ENCODE results near the gene MPC2.
"Not testable (repeated sequence)": the region's sequence is repeated elsewhere in the genome, so short reads cannot be mapped to it uniquely, and the experiment has no call there.

The MPC2 gene

GRCh38 chr1:167935216-167936067 lies 1.4 kb downstream of the MPC2 start:
- Histone ChIP-seq H3K9me3 (ENCODE audit: control insufficient read depth, low read length) (no peaks in the 10 kb centered on the region), H3K4me3 (ENCODE audit: insufficient read depth, low read depth, low read length, poor library complexity, severe bottlenecking) (peak overlapping the region; percentile 66), H3K4me1 (ENCODE audit: control insufficient read depth, insufficient read depth, low read length, poor library complexity, severe bottlenecking) (peaks cover 4% of the 10 kb centered on the region), H3K36me3 (ENCODE audit: control insufficient read depth, insufficient read depth, low read length) (no peaks in the 10 kb centered on the region), H3K27ac (ENCODE audit: insufficient read depth, low read length, poor library complexity, severe bottlenecking) (peak overlapping the region; percentile 89), H3K27me3 (replicated peaks; ENCODE audit: control insufficient read depth, insufficient read depth, low read length, poor library complexity, severe bottlenecking) (no peaks in the 10 kb centered on the region)
- DNase-seq = peak; percentile 4 to 15 (median 9)

DNA sequence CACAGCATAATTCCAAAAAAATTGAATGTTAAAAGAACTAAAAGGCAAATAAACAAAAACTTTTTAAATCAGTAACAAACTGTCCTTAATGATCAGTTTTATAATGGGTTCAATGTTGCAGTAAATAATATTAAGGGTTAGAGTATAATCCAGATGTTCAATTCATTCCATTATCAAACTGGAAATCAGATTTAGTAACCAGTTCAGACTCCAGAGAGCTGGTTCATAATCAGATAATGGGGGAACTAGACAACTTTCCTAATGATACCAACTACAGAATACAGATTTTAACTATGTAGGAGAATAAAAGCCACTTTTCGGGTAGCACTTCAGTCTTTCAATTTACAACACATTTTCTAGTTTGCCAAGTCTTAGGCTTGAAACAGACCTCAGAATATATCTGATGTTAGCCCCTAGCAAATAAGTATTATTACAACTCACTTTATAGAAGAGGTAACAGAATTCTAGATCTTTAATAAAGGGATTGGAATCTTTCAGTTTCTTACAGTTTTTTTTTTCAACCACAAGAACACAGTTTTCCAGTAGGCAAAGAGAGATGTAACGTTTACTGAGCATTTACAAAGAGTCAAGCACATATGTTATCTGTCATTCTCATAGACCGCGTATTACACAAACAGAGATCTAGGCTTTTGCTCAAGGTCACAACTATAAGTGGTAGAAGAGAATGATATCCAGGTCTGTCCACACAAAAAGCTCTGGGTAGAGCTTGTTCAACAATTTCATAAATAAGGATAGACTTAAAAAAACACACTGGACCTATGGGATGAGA lies 2.3 kb downstream of the MPC2 start:
- Histone ChIP-seq H3K36me3 (ENCODE audit: control insufficient read depth, insufficient read depth, low read length) (no peaks in the 10 kb centered on the region), H3K27me3 (replicated peaks; ENCODE audit: control insufficient read depth, insufficient read depth, low read length, poor library complexity, severe bottlenecking) (no peaks in the 10 kb centered on the region), H3K9me3 (ENCODE audit: control insufficient read depth, low read length) (no peaks in the 10 kb centered on the region), H3K27ac (ENCODE audit: insufficient read depth, low read length, poor library complexity, severe bottlenecking) (peak overlapping the region; percentile 89), H3K4me3 (ENCODE audit: insufficient read depth, low read depth, low read length, poor library complexity, severe bottlenecking) (peak overlapping the region; percentile 66), H3K4me1 (ENCODE audit: control insufficient read depth, insufficient read depth, low read length, poor library complexity, severe bottlenecking) (peaks cover 4% of the 10 kb centered on the region)
- no peak for DNase-seq

DNA sequence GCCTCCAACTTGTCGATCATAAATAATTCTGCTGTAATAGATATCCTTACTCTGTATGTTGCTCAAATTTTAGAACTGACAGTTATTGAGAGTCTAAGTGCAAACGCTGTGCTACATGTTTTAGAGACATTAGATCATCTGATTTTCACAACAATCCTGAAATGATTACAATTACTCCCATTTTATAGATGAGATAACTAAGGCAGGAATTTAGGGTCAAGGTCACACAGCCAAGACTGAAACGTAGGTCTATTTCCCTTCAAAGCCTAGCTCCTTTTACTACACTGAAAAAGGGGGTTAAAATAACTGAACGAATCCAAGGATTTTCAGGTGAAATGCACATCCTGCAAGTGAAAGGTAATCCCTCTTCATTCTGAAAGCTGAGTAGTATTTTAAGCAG lies 3.1 kb downstream of the MPC2 start:
- Histone ChIP-seq H3K4me3 (ENCODE audit: insufficient read depth, low read depth, low read length, poor library complexity, severe bottlenecking) (no peak overlapping the region), H3K4me1 (ENCODE audit: control insufficient read depth, insufficient read depth, low read length, poor library complexity, severe bottlenecking) (peaks cover 4% of the 10 kb centered on the region), H3K9me3 (ENCODE audit: control insufficient read depth, low read length) (no peaks in the 10 kb centered on the region), H3K27ac (ENCODE audit: insufficient read depth, low read length, poor library complexity, severe bottlenecking) (no peak overlapping the region), H3K27me3 (replicated peaks; ENCODE audit: control insufficient read depth, insufficient read depth, low read length, poor library complexity, severe bottlenecking) (no peaks in the 10 kb centered on the region), H3K36me3 (ENCODE audit: control insufficient read depth, insufficient read depth, low read length) (no peaks in the 10 kb centered on the region)
- no peak for DNase-seq

DNA sequence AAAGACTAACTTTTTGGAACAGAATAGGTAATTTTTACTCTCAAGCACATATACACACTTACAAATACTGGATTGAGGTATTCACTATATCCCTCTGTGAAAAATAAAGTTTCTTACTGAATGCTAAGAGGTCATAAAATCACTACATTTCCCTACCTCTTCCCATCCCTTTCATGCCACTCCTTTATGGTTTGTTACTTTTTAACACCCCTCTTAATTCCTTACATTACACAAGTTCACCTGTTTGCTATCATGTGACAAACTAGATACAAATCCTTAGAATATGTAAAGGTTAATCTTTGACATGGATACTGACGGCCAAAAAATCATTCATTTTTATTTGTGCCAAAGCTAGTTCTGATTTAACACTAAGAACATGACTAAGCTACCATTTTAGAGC lies 7.1 kb downstream of the MPC2 start:
- no peak overlapping the region for H3K4me3 ChIP-seq (ENCODE audit: insufficient read depth, low read depth, low read length, poor library complexity, severe bottlenecking)

DNA sequence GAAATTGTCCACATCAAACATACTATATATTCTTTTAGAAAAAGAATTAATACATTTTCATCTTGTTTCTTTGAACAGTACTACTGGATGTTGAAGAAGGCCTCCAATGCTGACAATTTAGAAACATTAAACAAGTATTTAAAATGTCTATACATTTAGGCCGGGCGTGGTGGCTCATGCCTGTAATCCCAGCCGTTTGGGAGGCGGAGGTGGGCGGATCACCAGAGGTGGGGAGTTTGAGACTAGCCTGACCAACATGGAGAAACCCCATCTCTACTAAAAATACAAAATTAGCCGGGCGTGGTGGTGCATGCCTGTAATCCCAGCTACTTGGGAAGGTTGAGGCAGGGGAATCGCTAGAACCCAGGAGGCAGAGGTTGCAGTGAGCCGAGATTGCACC lies 8.0 kb downstream of the MPC2 start:
- H3K36me3 ChIP-seq (ENCODE audit: control insufficient read depth, insufficient read depth, low read length); H3K9me3 ChIP-seq (ENCODE audit: control insufficient read depth, low read length); H3K27me3 ChIP-seq (replicated peaks; ENCODE audit: control insufficient read depth, insufficient read depth, low read length, poor library complexity, severe bottlenecking); DNase-seq; H3K4me3 ChIP-seq (ENCODE audit: insufficient read depth, low read depth, low read length, poor library complexity, severe bottlenecking); H3K27ac ChIP-seq (ENCODE audit: insufficient read depth, low read length, poor library complexity, severe bottlenecking); H3K4me1 ChIP-seq (ENCODE audit: control insufficient read depth, insufficient read depth, low read length, poor library complexity, severe bottlenecking): not testable (repeated sequence)

More for the DNA sequence above, 7.1 kb downstream of the MPC2 start:
- no peaks in the 10 kb centered on the region for H3K27me3 ChIP-seq (replicated peaks; ENCODE audit: control insufficient read depth, insufficient read depth, low read length, poor library complexity, severe bottlenecking)
- H3K9me3 ChIP-seq (ENCODE audit: control insufficient read depth, low read length) = no peaks in the 10 kb centered on the region
- no peaks in the 10 kb centered on the region for H3K36me3 ChIP-seq (ENCODE audit: control insufficient read depth, insufficient read depth, low read length)
- no peak for DNase-seq
- H3K27ac ChIP-seq (ENCODE audit: insufficient read depth, low read length, poor library complexity, severe bottlenecking) = no peak overlapping the region
- no peaks in the 10 kb centered on the region for H3K4me1 ChIP-seq (ENCODE audit: control insufficient read depth, insufficient read depth, low read length, poor library complexity, severe bottlenecking)

DNA sequence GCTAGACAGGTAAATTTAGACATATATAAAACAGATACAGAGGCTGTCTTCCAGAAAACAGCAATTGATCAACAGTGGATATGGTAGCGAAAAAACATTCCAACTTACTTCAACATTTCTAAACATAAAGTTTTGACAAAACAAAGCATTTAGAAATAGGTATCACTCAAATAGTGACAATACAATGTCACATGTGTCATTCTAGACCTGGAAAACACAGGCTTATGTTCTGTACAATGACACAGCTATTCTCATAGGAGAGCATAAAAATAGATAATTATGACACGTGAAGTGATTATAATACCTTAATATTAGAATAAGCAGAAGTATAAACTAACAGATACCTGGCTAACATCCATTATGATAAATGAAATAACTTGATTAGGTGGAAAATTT lies 8.4 kb downstream of the MPC2 start:
- no peak for DNase-seq
- H3K27me3 ChIP-seq (replicated peaks; ENCODE audit: control insufficient read depth, insufficient read depth, low read length, poor library complexity, severe bottlenecking) = no peaks in the 10 kb centered on the region
- no peak overlapping the region for H3K4me3 ChIP-seq (ENCODE audit: insufficient read depth, low read depth, low read length, poor library complexity, severe bottlenecking)
- H3K4me1 ChIP-seq (ENCODE audit: control insufficient read depth, insufficient read depth, low read length, poor library complexity, severe bottlenecking) = no peaks in the 10 kb centered on the region
- H3K36me3 ChIP-seq (ENCODE audit: control insufficient read depth, insufficient read depth, low read length) = no peaks in the 10 kb centered on the region
- H3K9me3 ChIP-seq (ENCODE audit: control insufficient read depth, low read length) = no peaks in the 10 kb centered on the region
- no peak overlapping the region for H3K27ac ChIP-seq (ENCODE audit: insufficient read depth, low read length, poor library complexity, severe bottlenecking)

DNA sequence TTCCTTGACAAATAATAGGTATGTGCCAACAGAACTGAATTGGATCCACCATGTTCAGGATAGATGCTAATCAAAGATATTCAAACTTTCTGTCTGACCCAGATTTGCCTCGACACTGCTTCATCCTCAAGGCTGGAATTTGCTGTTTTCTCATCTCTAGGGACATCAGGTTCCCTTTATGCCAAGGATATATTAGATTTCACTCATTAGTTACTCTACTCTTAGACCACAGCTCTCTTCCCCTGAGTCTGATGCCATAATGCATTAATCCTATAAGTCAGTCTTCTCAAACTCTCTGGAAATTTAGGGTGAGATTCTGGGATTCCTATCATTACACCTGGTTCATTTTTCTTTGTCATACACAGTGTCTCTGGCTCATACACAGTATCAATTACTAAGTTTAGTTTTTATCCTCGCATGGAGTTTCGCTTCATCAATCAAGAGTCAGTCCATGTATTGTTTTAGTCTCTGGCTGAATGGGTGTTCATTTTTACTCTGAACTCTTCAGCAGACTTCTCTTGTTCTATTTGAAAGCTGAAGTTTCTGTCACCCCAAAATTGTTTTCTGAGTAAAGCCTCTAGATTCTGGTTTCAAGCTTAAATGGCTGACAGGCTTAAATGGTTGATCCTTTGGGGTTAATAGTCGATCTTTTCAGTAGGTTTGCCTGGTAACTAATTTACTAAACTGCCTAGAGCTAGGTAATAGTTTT lies 9.7 kb downstream of the MPC2 start:
- no peak overlapping the region for H3K4me3 ChIP-seq (ENCODE audit: insufficient read depth, low read depth, low read length, poor library complexity, severe bottlenecking)
- H3K36me3 ChIP-seq (ENCODE audit: control insufficient read depth, insufficient read depth, low read length) = no peaks in the 10 kb centered on the region
- no peaks in the 10 kb centered on the region for H3K9me3 ChIP-seq (ENCODE audit: control insufficient read depth, low read length)
- no peaks in the 10 kb centered on the region for H3K27me3 ChIP-seq (replicated peaks; ENCODE audit: control insufficient read depth, insufficient read depth, low read length, poor library complexity, severe bottlenecking)
- H3K4me1 ChIP-seq (ENCODE audit: control insufficient read depth, insufficient read depth, low read length, poor library complexity, severe bottlenecking) = no peaks in the 10 kb centered on the region
- DNase-seq = no peak
- H3K27ac ChIP-seq (ENCODE audit: insufficient read depth, low read length, poor library complexity, severe bottlenecking) = no peak overlapping the region

DNA sequence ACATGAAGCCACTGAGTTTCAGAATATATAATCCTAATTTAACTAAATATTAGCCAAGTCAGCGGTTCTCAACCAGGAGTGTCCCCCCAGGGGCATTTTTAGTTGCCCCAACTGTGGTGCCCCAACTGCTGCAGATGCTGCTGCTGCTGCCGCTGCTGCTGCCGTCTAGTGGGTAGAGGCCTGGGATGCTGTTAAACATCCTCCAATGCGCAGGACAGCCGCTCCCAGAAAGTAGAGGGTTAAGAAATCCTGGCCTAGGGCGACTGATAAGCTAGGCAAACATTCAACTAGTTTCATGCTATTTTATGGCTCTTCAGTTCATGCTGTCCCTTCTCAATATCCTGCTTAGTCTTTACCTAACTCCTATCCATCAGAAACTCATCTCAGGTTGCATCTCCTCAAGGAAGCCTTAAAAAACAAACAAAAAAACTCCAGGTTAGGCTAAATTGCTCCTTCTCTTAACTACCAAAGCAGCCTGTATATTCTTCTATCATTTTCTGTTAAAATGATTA lies 10.3 kb downstream of the MPC2 start:
- Histone ChIP-seq H3K36me3 (ENCODE audit: control insufficient read depth, insufficient read depth, low read length) (no peaks in the 10 kb centered on the region), H3K4me3 (ENCODE audit: insufficient read depth, low read depth, low read length, poor library complexity, severe bottlenecking) (no peak overlapping the region), H3K27me3 (replicated peaks; ENCODE audit: control insufficient read depth, insufficient read depth, low read length, poor library complexity, severe bottlenecking) (no peaks in the 10 kb centered on the region), H3K9me3 (ENCODE audit: control insufficient read depth, low read length) (no peaks in the 10 kb centered on the region), H3K27ac (ENCODE audit: insufficient read depth, low read length, poor library complexity, severe bottlenecking) (no peak overlapping the region), H3K4me1 (ENCODE audit: control insufficient read depth, insufficient read depth, low read length, poor library complexity, severe bottlenecking) (no peaks in the 10 kb centered on the region)
- no peak for DNase-seq

DNA sequence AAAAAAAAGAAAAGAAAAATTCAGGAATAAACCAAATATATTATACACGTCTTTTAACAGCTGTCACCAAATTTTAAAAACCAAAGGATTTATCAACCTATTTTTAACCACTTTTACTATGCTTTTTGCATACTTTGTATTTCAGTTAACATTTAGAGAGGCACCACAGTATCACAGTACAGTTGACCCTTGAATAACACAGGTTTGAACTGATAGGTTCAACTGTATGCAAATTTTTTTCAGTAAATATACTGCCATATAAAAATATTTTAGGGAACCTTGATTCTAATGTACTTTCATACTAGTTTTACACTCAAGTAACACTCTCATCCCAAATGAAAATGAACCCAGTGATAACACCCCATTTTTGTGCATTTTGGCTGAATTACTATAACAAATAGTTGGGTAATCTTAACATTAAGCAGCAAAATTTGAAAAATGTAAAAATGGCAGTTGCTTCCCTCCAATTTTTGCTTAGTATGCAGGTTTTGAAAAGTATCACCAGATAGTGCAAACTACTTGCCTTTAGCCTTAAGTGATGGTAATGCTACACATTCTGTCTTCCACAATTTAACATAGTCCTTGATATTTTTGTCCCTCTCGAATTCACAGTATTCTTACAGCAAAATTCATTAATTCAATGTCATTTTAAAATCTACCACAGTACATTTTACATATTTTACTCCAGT lies 12.2 kb downstream of the MPC2 start:
- no peak overlapping the region for H3K4me3 ChIP-seq (ENCODE audit: insufficient read depth, low read depth, low read length, poor library complexity, severe bottlenecking)
- H3K36me3 ChIP-seq (ENCODE audit: control insufficient read depth, insufficient read depth, low read length) = no peaks in the 10 kb centered on the region
- H3K4me1 ChIP-seq (ENCODE audit: control insufficient read depth, insufficient read depth, low read length, poor library complexity, severe bottlenecking) = no peaks in the 10 kb centered on the region
- DNase-seq = no peak
- no peaks in the 10 kb centered on the region for H3K9me3 ChIP-seq (ENCODE audit: control insufficient read depth, low read length)
- no peak overlapping the region for H3K27ac ChIP-seq (ENCODE audit: insufficient read depth, low read length, poor library complexity, severe bottlenecking)
- no peaks in the 10 kb centered on the region for H3K27me3 ChIP-seq (replicated peaks; ENCODE audit: control insufficient read depth, insufficient read depth, low read length, poor library complexity, severe bottlenecking)

Measured in effector memory CD4-positive, alpha-beta T cell (primary cell).